GM18873 (cell line): ENCODE measurements around the gene SLC25A13.

Experiments
- ATAC-seq: cut with Tn5 transposase; IDR thresholded peaks from one replicate; pipeline ENCODE4 v1.9.1; 2021; ENCODE audit warnings: mild to moderate bottlenecking, moderate library complexity, moderate number of reproducible peaks; ENCODE audit not compliant: unreplicated experiment, low FRiP score

Gene SLC25A13

GRCh38 chr7:96118449-96119001, 203.4 kb downstream of the SLC25A13 start:
- ATAC-seq, result no peak

GRCh38 chr7:96116173-96116572, 205.7 kb downstream of the SLC25A13 start:
- no peak for ATAC-seq

- ATAC-seq, result no peak
These were observed 207.7 kb downstream of the SLC25A13 start for GRCh38 chr7:96114190-96114589.

DNA sequence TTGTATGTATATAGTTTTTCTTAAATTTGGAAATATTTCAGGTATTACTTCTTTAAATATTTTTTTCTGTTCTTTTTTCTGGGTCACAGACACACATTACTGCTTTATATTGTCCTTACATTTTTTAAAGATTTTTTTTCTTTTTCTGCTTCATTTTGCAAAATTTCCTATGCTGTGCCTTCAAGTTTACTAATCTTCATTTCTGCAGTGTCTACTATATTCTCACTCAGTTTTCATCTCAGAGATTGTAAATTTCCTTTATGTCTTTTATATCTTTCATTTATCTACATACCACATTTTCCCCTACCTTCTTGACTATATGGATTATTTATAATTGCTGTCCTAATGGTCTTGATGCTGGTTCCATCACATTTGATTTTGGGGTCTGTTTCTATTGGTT, 210.5 kb downstream of the SLC25A13 start:
- ATAC-seq, result no peak

GRCh38 chr7:96104984-96105383, 216.9 kb downstream of the SLC25A13 start:
- ATAC-seq, result no peak

DNA sequence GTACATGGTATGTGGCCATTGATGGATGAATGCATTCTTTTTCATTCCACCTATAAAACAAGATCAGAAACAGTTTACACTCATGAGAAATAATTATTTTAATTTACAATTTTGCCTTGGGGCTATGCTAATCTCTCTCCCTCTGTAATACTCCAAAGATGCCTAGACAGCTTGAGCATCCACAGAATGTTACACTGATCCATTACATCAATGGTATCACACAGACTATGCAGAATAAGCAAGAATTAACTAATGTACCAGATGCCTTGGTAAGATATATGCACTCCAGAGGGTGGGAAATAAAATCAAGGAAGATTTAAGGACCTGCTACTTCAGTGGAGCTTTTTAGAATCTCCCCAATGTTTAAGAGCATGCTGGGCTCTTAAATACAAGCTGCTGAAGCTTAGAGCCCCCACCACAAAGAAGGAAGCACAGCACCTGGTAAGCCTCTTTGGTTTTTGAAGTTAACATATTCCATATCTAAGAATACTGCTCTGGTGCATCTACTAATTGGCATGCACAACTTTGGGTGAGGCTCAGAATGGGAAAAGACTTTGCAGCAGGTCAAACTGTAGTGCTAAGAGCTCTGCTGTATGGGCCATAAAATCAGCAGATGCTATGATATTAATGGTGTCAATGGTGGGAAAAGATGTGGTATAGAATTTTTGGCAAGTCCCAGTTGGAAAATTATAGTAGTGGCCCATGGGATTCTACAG, 219.6 kb downstream of the SLC25A13 start:
- no peak for ATAC-seq

- no peak for ATAC-seq
These were observed 221.2 kb downstream of the SLC25A13 start for GRCh38 chr7:96100737-96101136.

- ATAC-seq, result no peak
These were observed 224.1 kb downstream of the SLC25A13 start for GRCh38 chr7:96097835-96098234.

- ATAC-seq, result no peak
These were observed 228.5 kb downstream of the SLC25A13 start for GRCh38 chr7:96093435-96093834.

DNA sequence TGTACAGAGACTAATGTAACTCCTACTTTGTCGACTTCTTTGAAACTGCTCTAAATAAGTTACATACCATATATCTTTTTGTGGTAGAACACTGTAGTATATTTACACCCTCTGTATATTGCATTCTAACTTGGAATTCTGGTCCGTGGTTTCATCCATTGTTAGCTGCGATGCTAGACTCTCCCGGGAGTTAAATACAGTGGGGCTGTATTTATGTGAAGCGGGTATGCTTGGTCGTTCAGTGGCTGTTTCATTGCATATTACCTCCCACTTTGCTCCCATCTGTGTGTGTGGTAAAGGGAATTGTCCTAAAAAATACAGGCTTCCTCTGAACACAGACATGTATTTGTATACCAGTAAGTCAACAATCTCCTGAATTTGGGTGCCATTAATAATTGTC, 231.1 kb downstream of the SLC25A13 start:
- ATAC-seq, result no peak

GRCh38 chr7:96089511-96089910, 232.4 kb downstream of the SLC25A13 start:
- ATAC-seq, result no peak

DNA sequence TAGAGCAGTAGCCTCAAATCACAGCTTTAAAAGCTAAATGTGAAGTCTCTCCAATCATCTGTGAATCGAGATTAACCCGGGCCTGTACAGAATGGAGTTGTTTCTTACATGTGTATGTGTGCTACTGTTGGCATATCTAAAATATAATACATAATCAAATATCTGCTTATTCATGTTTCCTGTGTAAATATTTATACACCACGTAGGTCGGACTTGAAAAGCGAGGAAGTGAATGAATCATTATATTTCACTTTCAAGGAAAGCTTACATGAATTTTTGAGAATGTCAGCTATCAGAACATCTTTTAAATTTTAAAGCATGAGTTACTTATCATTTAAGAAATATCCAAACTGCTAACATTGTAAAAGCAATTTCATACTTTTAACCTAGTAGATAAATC, 233.3 kb downstream of the SLC25A13 start:
- ATAC-seq, result no peak

- ATAC-seq, result no peak
These were observed 235.9 kb downstream of the SLC25A13 start for GRCh38 chr7:96085953-96086352.

DNA sequence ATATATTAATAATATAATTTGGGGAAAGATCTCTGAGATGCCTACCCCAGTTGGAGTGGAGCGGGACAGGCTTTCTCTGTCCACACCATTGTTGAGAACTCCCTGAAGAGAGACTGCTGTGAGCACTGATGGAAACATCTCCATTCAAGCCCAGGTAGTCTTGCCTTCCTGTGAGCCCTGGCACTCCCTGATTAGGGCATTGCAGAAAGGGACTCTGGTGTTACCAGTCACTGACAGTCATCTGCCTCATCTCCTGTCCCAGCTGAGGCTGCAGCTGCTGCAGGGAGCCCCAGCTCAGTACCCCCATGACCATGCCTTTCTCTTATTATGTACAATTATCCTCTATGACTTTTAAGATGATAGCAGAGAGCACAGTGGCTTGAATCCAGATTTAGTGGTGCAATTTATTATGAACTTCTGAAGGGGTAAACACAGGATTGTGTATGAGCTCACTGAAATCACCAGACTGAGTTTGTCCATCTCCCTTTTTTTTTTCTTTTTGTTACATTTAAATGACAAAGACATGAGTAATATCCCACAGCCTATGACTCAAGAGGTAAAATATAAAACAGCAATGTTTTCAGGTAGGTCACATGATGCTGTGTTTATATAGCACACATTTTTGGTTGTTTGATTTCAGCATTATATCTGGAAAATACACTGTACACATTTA, 236.9 kb downstream of the SLC25A13 start:
- no peak for ATAC-seq

- no peak for ATAC-seq
These were observed 241.9 kb downstream of the SLC25A13 start for GRCh38 chr7:96080027-96080426.

GRCh38 chr7:96076350-96076707, 245.6 kb downstream of the SLC25A13 start:
- ATAC-seq, result no peak

DNA sequence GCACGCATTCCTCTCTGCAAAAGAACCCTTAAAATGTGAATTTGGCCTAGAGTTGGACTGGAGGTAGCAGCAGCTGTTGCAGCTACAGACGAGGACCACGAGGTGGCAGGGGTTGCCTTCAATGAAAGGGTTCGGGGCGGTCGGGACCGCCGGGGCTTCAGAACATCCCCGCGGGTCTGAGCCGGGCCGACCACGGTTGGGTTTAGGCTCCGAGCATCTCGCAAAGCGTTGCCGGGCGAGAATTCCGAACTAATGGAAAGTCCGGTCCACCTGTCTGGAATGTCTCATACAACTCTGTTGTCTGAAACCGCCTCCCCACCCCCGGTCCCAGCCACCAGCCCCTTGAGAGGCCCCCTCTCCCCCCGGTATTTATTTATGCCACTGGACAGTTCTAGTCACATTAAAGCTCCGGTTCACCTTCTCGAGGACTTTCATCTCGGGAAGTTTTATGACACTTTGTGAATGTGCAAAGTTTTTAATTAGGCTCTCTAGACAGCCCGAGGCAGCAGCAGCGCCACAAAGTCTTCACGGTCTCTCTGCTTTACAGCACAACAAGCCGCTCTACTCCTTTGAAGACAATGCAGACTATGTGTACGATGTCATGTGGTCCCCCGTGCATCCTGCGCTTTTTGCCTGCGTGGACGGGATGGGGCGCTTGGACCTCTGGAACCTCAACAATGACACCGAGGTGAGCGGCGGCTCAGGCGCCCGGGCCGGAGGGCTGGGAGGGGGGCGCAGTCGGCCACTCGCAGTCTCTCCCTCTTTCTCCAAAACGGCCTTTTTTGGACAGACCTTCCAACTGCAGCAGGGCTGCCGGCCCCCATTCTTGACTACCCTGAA, 246.2 kb downstream of the SLC25A13 start:
- no peak for ATAC-seq

- ATAC-seq, result no peak
These were observed 247.0 kb downstream of the SLC25A13 start for GRCh38 chr7:96074871-96075270.
